ENCODE results near the gene TIPARP.

- no peak for TF ChIP-seq POLR2AphosphoS5 (IDR thresholded peaks at IDR 0.05; ENCODE audit: low read depth, low read length)
- no peak for TF ChIP-seq REST (IDR thresholded peaks at IDR 0.05; ENCODE audit: insufficient read depth in 1 of 2, low read depth in 2 of 2, low read length in 2 of 2)
These were observed 48.8 kb downstream of the TIPARP start for GRCh38 chr3:156723182-156723619.

All from PFSK-1 (cell line).